Peyer's patch (tissue), 4 donors: ENCODE results near the gene BFSP2.

ENCODE experiments used
- POLR2A ChIP-seq, 2 donors: fragments of 450-650 bp; IDR thresholded peaks; one replicate each; pipeline ENCODE4 v1.5.1; 2017; ENCODE audit warnings: antibody characterized with exemption in 2 of 2, mild to moderate bottlenecking in 2 of 2, moderate library complexity in 2 of 2
- TF ChIP-seq, protein P1 (sequence below), 6 experiments: fragments of 450-650 bp in 4 of 6; fragments of 200-600 bp in 2 of 6; sonication (generic) in 1 of 6; IDR thresholded peaks; one replicate each; pipeline ENCODE4 v1.5.1; 2017 to 2019; ENCODE audit warnings: antibody characterized with exemption in 6 of 6, mild to moderate bottlenecking in 3 of 6, moderate library complexity in 1 of 6

GRCh38 chr3:133360476-133360875, 39.4 kb upstream of the BFSP2 start:
- TF ChIP-seq, protein P1, sequence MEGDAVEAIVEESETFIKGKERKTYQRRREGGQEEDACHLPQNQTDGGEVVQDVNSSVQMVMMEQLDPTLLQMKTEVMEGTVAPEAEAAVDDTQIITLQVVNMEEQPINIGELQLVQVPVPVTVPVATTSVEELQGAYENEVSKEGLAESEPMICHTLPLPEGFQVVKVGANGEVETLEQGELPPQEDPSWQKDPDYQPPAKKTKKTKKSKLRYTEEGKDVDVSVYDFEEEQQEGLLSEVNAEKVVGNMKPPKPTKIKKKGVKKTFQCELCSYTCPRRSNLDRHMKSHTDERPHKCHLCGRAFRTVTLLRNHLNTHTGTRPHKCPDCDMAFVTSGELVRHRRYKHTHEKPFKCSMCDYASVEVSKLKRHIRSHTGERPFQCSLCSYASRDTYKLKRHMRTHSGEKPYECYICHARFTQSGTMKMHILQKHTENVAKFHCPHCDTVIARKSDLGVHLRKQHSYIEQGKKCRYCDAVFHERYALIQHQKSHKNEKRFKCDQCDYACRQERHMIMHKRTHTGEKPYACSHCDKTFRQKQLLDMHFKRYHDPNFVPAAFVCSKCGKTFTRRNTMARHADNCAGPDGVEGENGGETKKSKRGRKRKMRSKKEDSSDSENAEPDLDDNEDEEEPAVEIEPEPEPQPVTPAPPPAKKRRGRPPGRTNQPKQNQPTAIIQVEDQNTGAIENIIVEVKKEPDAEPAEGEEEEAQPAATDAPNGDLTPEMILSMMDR (IDR thresholded peaks at IDR 0.05), result no peak
- TF ChIP-seq POLR2A (IDR thresholded peaks at IDR 0.05), result no peak
